GM19043 (cell line): ENCODE data around the gene CNPY2.
"Not testable (repeated sequence)": the region's sequence is repeated elsewhere in the genome, so short reads cannot be mapped to it uniquely, and the experiment has no call there.

Experiments
- ATAC-seq: cut with Tn5 transposase; IDR thresholded peaks from one replicate; pipeline ENCODE4 v1.9.1; 2021; ENCODE audit warnings: low read depth; ENCODE audit not compliant: unreplicated experiment

The CNPY2 gene

GRCh38 chr12:56299308-56299852 is 16.4 kb downstream of the CNPY2 start:
- ATAC-seq, result no peak

GRCh38 chr12:56298828-56299227 is 17.0 kb downstream of the CNPY2 start:
- no peak for ATAC-seq

GRCh38 chr12:56297400-56297799 is 18.4 kb downstream of the CNPY2 start:
- ATAC-seq, result no peak

- ATAC-seq, result no peak
Measured at GRCh38 chr12:56296295-56296694, 19.5 kb downstream of the CNPY2 start.

GRCh38 chr12:56293795-56294194 is 22.0 kb downstream of the CNPY2 start:
- no peak for ATAC-seq

- ATAC-seq, result no peak
Measured at GRCh38 chr12:56288705-56289387, 26.9 kb downstream of the CNPY2 start.

GRCh38 chr12:56286044-56286830 is 29.6 kb downstream of the CNPY2 start:
- no peak for ATAC-seq

GRCh38 chr12:56284263-56284662 is 31.5 kb downstream of the CNPY2 start:
- ATAC-seq, result not testable (repeated sequence)

GRCh38 chr12:56282579-56282978 is 33.2 kb downstream of the CNPY2 start:
- ATAC-seq, result no peak

GRCh38 chr12:56282030-56282429 is 33.8 kb downstream of the CNPY2 start:
- ATAC-seq, result no peak

GRCh38 chr12:56280849-56281248 is 34.9 kb downstream of the CNPY2 start:
- ATAC-seq, result no peak

- no peak for ATAC-seq
Measured at GRCh38 chr12:56278905-56279304, 36.9 kb downstream of the CNPY2 start.

GRCh38 chr12:56274299-56274698 is 41.5 kb downstream of the CNPY2 start:
- ATAC-seq, result no peak

- ATAC-seq, result not testable (repeated sequence)
Measured at GRCh38 chr12:56272468-56272867, 43.3 kb downstream of the CNPY2 start.

GRCh38 chr12:56271031-56271430 is 44.8 kb downstream of the CNPY2 start:
- no peak for ATAC-seq

GRCh38 chr12:56267443-56268071 is 48.2 kb downstream of the CNPY2 start:
- no peak for ATAC-seq

- ATAC-seq, result peak; percentile 86
Measured at GRCh38 chr12:56266693-56267442, 48.9 kb downstream of the CNPY2 start, which contains the start of gene COQ10A. Gene COQ10A (plus strand): TSS chr12:56266942. CDS start chr12:56267119, 177 bp downstream.

GRCh38 chr12:56266068-56266692 is 49.6 kb downstream of the CNPY2 start:
- ATAC-seq, result not testable (repeated sequence)

- ATAC-seq, result not testable (repeated sequence)
Measured at GRCh38 chr12:56262955-56263354, 52.8 kb downstream of the CNPY2 start.
